Effector memory CD4-positive, alpha-beta T cell (primary cell): ENCODE results near the gene GUSB.
"Not testable (repeated sequence)": the region's sequence is repeated elsewhere in the genome, so short reads cannot be mapped to it uniquely, and the experiment has no call there.

Experiments used
- DNase-seq, 3 donors: peaks; one replicate each; pipeline ENCODE4 v3.0.0-alpha.2; 2020
- H3K27ac ChIP-seq: 2 replicates; pipeline ENCODE4 v1.7.0; 2013; ENCODE audit warnings: mild to moderate bottlenecking, low read length, moderate library complexity; ENCODE audit not compliant: insufficient read depth, poor library complexity, severe bottlenecking
- H3K27me3 ChIP-seq: replicated peaks from 2 replicates; pipeline ENCODE4 v1.7.0; 2013; ENCODE audit warnings: mild to moderate bottlenecking, low read length; ENCODE audit not compliant: insufficient read depth, control insufficient read depth, poor library complexity, severe bottlenecking
- H3K36me3 ChIP-seq: 2 replicates; pipeline ENCODE4 v1.7.0; 2013; ENCODE audit warnings: mild to moderate bottlenecking, low read length, moderate library complexity; ENCODE audit not compliant: control insufficient read depth, insufficient read depth
- H3K4me1 ChIP-seq: 2 replicates; pipeline ENCODE4 v1.7.0; 2013; ENCODE audit warnings: low read length, mild to moderate bottlenecking; ENCODE audit not compliant: control insufficient read depth, insufficient read depth, poor library complexity, severe bottlenecking
- H3K4me3 ChIP-seq: 2 replicates; pipeline ENCODE4 v1.7.0; 2013; ENCODE audit warnings: low read length, low read depth, mild to moderate bottlenecking; ENCODE audit not compliant: insufficient read depth, poor library complexity, severe bottlenecking
- H3K9me3 ChIP-seq: 2 replicates; pipeline ENCODE4 v1.7.0; 2013; ENCODE audit warnings: mild to moderate bottlenecking, low read length, moderate library complexity; ENCODE audit not compliant: control insufficient read depth

GUSB gene

GRCh38 chr7:65991829-65992228 is 9.8 kb upstream of the GUSB start:
- not testable (repeated sequence) for DNase-seq, H3K36me3 ChIP-seq

GRCh38 chr7:65989694-65990080 is 7.7 kb upstream of the GUSB start:
- Histone ChIP-seq H3K4me3 (no peak overlapping the region), H3K36me3 (no peaks in the 10 kb centered on the region), H3K9me3 (no peaks in the 10 kb centered on the region), H3K27me3 (no peaks in the 10 kb centered on the region), H3K4me1 (no peaks in the 10 kb centered on the region), H3K27ac (no peak overlapping the region)
- DNase-seq = no peak

More at GRCh38 chr7:65991829-65992228, 9.8 kb upstream of the GUSB start:
- not testable (repeated sequence) for H3K4me1 ChIP-seq, H3K27me3 ChIP-seq, H3K27ac ChIP-seq, H3K9me3 ChIP-seq, H3K4me3 ChIP-seq

GRCh38 chr7:65988503-65988902 is 6.5 kb upstream of the GUSB start:
- not testable (repeated sequence) for DNase-seq, H3K27me3 ChIP-seq, H3K4me1 ChIP-seq, H3K36me3 ChIP-seq, H3K27ac ChIP-seq, H3K4me3 ChIP-seq, H3K9me3 ChIP-seq

- Histone ChIP-seq H3K9me3 (no peaks in the 10 kb centered on the region), H3K27ac (no peak overlapping the region), H3K4me1 (no peaks in the 10 kb centered on the region), H3K4me3 (no peak overlapping the region), H3K27me3 (no peaks in the 10 kb centered on the region), H3K36me3 (no peaks in the 10 kb centered on the region)
- no peak for DNase-seq
Observed at GRCh38 chr7:65988084-65988483, 6.1 kb upstream of the GUSB start.

- no peak overlapping the region for H3K27ac ChIP-seq
- peaks cover 20% of the 10 kb centered on the region for H3K4me1 ChIP-seq
- DNase-seq = no peak
- H3K27me3 ChIP-seq = no peaks in the 10 kb centered on the region
- no peaks in the 10 kb centered on the region for H3K9me3 ChIP-seq
- peaks cover 6% of the 10 kb centered on the region for H3K36me3 ChIP-seq
- no peak overlapping the region for H3K4me3 ChIP-seq
Observed at GRCh38 chr7:65983965-65984658, 2.1 kb upstream of the GUSB start.

- peak overlapping the region; percentile 94 for H3K4me3 ChIP-seq
- DNase-seq = peak; percentile 36 to 54 (median 39)
- H3K36me3 ChIP-seq = peaks cover 15% of the 10 kb centered on the region
- H3K27ac ChIP-seq = no peak overlapping the region
- H3K27me3 ChIP-seq = no peaks in the 10 kb centered on the region
- H3K4me1 ChIP-seq = peaks cover 20% of the 10 kb centered on the region
- no peaks in the 10 kb centered on the region for H3K9me3 ChIP-seq
Observed at GRCh38 chr7:65980478-65981250, 1.3 kb downstream of the GUSB start.

GRCh38 chr7:65979583-65980477 is 2.2 kb downstream of the GUSB start:
- no peak for DNase-seq
- Histone ChIP-seq H3K4me1 (peaks cover 20% of the 10 kb centered on the region), H3K36me3 (peaks cover 17% of the 10 kb centered on the region), H3K9me3 (no peaks in the 10 kb centered on the region), H3K4me3 (no peak overlapping the region), H3K27me3 (no peaks in the 10 kb centered on the region), H3K27ac (no peak overlapping the region)

GRCh38 chr7:65978891-65979582 is 3.0 kb downstream of the GUSB start:
- no peak for DNase-seq
- Histone ChIP-seq H3K27ac (no peak overlapping the region), H3K4me1 (peaks cover 20% of the 10 kb centered on the region), H3K4me3 (no peak overlapping the region), H3K36me3 (peaks cover 25% of the 10 kb centered on the region), H3K9me3 (no peaks in the 10 kb centered on the region), H3K27me3 (no peaks in the 10 kb centered on the region)

GRCh38 chr7:65976659-65977196 is 5.3 kb downstream of the GUSB start:
- Histone ChIP-seq H3K27me3 (no peaks in the 10 kb centered on the region), H3K4me1 (peaks cover 15% of the 10 kb centered on the region), H3K4me3 (no peak overlapping the region), H3K36me3 (peaks cover 45% of the 10 kb centered on the region), H3K27ac (no peak overlapping the region), H3K9me3 (no peaks in the 10 kb centered on the region)
- DNase-seq = no peak
